Body of pancreas (tissue), 4 donors: ENCODE results near the gene GFRA1.

Source experiments
- POLR2A ChIP-seq, 3 donors: fragments of 450-650 bp; IDR thresholded peaks; one replicate each; pipeline ENCODE4 v1.6.1; 2016; ENCODE audit warnings: antibody characterized with exemption in 3 of 3, mild to moderate bottlenecking in 2 of 3
- TF ChIP-seq, protein P1 (sequence below), 7 experiments: fragments of 450-650 bp in 4 of 7; fragments of 200-600 bp in 3 of 7; sonication (generic) in 3 of 7; IDR thresholded peaks; one replicate each; pipeline ENCODE4 v1.5.1; 2016 to 2019; ENCODE audit warnings: antibody characterized with exemption in 7 of 7

GRCh38 chr10:116255886-116256751 lies 16.9 kb downstream of the GFRA1 start:
- TF ChIP-seq, protein P1, sequence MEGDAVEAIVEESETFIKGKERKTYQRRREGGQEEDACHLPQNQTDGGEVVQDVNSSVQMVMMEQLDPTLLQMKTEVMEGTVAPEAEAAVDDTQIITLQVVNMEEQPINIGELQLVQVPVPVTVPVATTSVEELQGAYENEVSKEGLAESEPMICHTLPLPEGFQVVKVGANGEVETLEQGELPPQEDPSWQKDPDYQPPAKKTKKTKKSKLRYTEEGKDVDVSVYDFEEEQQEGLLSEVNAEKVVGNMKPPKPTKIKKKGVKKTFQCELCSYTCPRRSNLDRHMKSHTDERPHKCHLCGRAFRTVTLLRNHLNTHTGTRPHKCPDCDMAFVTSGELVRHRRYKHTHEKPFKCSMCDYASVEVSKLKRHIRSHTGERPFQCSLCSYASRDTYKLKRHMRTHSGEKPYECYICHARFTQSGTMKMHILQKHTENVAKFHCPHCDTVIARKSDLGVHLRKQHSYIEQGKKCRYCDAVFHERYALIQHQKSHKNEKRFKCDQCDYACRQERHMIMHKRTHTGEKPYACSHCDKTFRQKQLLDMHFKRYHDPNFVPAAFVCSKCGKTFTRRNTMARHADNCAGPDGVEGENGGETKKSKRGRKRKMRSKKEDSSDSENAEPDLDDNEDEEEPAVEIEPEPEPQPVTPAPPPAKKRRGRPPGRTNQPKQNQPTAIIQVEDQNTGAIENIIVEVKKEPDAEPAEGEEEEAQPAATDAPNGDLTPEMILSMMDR (IDR thresholded peaks at IDR 0.05), result no peak
- no peak for TF ChIP-seq POLR2A (IDR thresholded peaks at IDR 0.05)
